Liver (tissue), 9 donors: ENCODE measurements around the gene TRIP12. TPM values are rescaled to one million over a fixed set of nuclear protein-coding genes. Genes with fewer than 3 reads are reported as not detected.

Source experiments
- DNase-seq: peaks from one replicate; pipeline ENCODE4 v3.0.0-alpha.2; 2017; ENCODE audit warnings: low spot score
- H3K27ac ChIP-seq, 2 donors: one replicate each; pipeline ENCODE4 v1.7.0; 2013; ENCODE audit warnings: inconsistent platforms in 2 of 2, low read length in 2 of 2, control low read depth in 1 of 2, low read depth in 1 of 2, mild to moderate bottlenecking in 1 of 2
- H3K27me3 ChIP-seq, 4 donors: one replicate each; pipeline versions ENCODE4 v1.6.1 to v1.7.0; 2013; ENCODE audit warnings: low read length in 3 of 4, inconsistent platforms in 1 of 4, mild to moderate bottlenecking in 1 of 4, moderate library complexity in 1 of 4; ENCODE audit not compliant: control insufficient read depth in 4 of 4, insufficient read depth in 4 of 4
- H3K36me3 ChIP-seq, 4 donors: one replicate each; pipeline versions ENCODE4 v1.6.1 to v1.7.0; 2013; ENCODE audit warnings: low read length in 3 of 4, mild to moderate bottlenecking in 3 of 4, low read depth in 1 of 4, moderate library complexity in 1 of 4; ENCODE audit not compliant: control insufficient read depth in 4 of 4, insufficient read depth in 3 of 4
- H3K4me1 ChIP-seq, 4 donors: one replicate each; pipeline versions ENCODE4 v1.6.1 to v1.7.0; 2013; ENCODE audit warnings: low read length in 3 of 4, mild to moderate bottlenecking in 3 of 4, moderate library complexity in 1 of 4; ENCODE audit not compliant: control insufficient read depth in 4 of 4, insufficient read depth in 4 of 4
- H3K4me3 ChIP-seq, 3 donors: one replicate each; pipeline versions ENCODE4 v1.6.1 to v1.7.0; 2013; ENCODE audit warnings: low read length in 3 of 3, control low read depth in 1 of 3, low read depth in 1 of 3, mild to moderate bottlenecking in 1 of 3
- H3K9ac ChIP-seq, 2 donors: one replicate each; pipeline ENCODE4 v1.7.0; 2013; ENCODE audit warnings: low read length in 2 of 2, mild to moderate bottlenecking in 2 of 2, moderate library complexity in 2 of 2, control low read depth in 1 of 2, low read depth in 1 of 2
- H3K9me3 ChIP-seq, 4 donors: one replicate each; pipeline versions ENCODE4 v1.6.1 to v1.7.0; 2013; ENCODE audit warnings: low read length in 3 of 4; ENCODE audit not compliant: control insufficient read depth in 4 of 4
- EGR1 ChIP-seq, 2 donors: IDR thresholded peaks; 2 replicates each; pipeline ENCODE4 v1.6.1; 2016 to 2018; ENCODE audit warnings: antibody characterized with exemption in 2 of 2, low read depth in 2 of 2
- FOXA1 ChIP-seq: IDR thresholded peaks from 2 replicates; pipeline ENCODE4 v1.6.1; 2016; ENCODE audit warnings: antibody characterized with exemption
- FOXA2 ChIP-seq: IDR thresholded peaks from 2 replicates; pipeline ENCODE4 v1.6.1; 2016; ENCODE audit warnings: antibody characterized with exemption
- GABPA ChIP-seq, 2 donors: IDR thresholded peaks in 1 of 2; conservative IDR thresholded peaks in 1 of 2; 2 replicates each; pipeline ENCODE4 v1.6.1; 2016; ENCODE audit warnings: antibody characterized with exemption in 2 of 2, mild to moderate bottlenecking in 1 of 2, moderate library complexity in 1 of 2
- HNF4A ChIP-seq, 2 donors: conservative IDR thresholded peaks; 2 replicates each; pipeline ENCODE4 v1.6.1; 2016; ENCODE audit warnings: antibody characterized with exemption in 2 of 2, mild to moderate bottlenecking in 2 of 2
- HNF4G ChIP-seq: IDR thresholded peaks from 2 replicates; pipeline ENCODE4 v1.6.1; 2016; ENCODE audit warnings: antibody characterized with exemption
- JUND ChIP-seq, 2 donors: IDR thresholded peaks; 2 replicates each; pipeline ENCODE4 v1.6.1; 2016; ENCODE audit warnings: antibody characterized with exemption in 2 of 2
- NR2F2 ChIP-seq: IDR thresholded peaks from 2 replicates; pipeline ENCODE4 v1.6.1; 2016; ENCODE audit warnings: antibody characterized with exemption
- RAD21 ChIP-seq, 2 donors: IDR thresholded peaks; 2 replicates each; pipeline ENCODE4 v1.6.1; 2016; ENCODE audit warnings: antibody characterized with exemption in 2 of 2, mild to moderate bottlenecking in 2 of 2
- RXRA ChIP-seq, 2 donors: IDR thresholded peaks; 2 replicates each; pipeline ENCODE4 v1.6.1; 2017 to 2018; ENCODE audit warnings: antibody characterized with exemption in 2 of 2, mild to moderate bottlenecking in 1 of 2
- SP1 ChIP-seq: IDR thresholded peaks from 2 replicates; pipeline ENCODE4 v1.6.1; 2018; ENCODE audit warnings: antibody characterized with exemption, mild to moderate bottlenecking
- TAF1 ChIP-seq: conservative IDR thresholded peaks from 2 replicates; pipeline ENCODE4 v1.6.1; 2016; ENCODE audit warnings: antibody characterized with exemption, mild to moderate bottlenecking
- YY1 ChIP-seq: IDR thresholded peaks from 2 replicates; pipeline ENCODE4 v1.6.1; 2016; ENCODE audit warnings: antibody characterized with exemption, mild to moderate bottlenecking
- WGBS: extraction: QIAGEN DNeasy Blood & Tissue Kit; methylation state at CpG from one replicate; pipeline ENCODE4 v1.1.7; 2013; 5-methylcytosine and 5-hydroxymethylcytosine counted together
- polyA plus RNA-seq, 2 donors: library from polyadenylated mRNA; stranded (reverse) in 1 of 2; unstranded in 1 of 2; fragments of 200-250 nt in 1 of 2; fragments of >200 nt in 1 of 2; fragmentation: Nextera tagmentation in 1 of 2; extraction: Ambion mirVana in 1 of 2; gene quantifications; one replicate each; pipeline versions ENCODE4 v1.2.1 to v1.2.3, GENCODE V29; 2013 to 2015
- total RNA-seq, 2 donors: library from RNA; depleted of rRNA; stranded (reverse); fragments of >200 nt; gene quantifications; one replicate each; pipeline ENCODE4 v1.2.3, GENCODE V29; 2014
- TF ChIP-seq, protein P1 (sequence below): IDR thresholded peaks from 2 replicates; pipeline ENCODE4 v1.6.1; 2016; ENCODE audit warnings: antibody characterized with exemption
- TF ChIP-seq, protein P2 (sequence below): IDR thresholded peaks from 2 replicates; pipeline ENCODE4 v1.6.1; 2016; ENCODE audit warnings: antibody characterized with exemption, mild to moderate bottlenecking
- TF ChIP-seq, protein P3 (sequence below): IDR thresholded peaks from 2 replicates; pipeline ENCODE4 v1.6.1; 2016; ENCODE audit warnings: antibody characterized with exemption
- TF ChIP-seq, protein P4 (sequence below): fragments of 150-350 bp; IDR thresholded peaks from 2 replicates; pipeline ENCODE4 v1.5.1; 2017; ENCODE audit warnings: improper control_type of control experiment, low read depth, low read length; ENCODE audit not compliant: missing input control
- TF ChIP-seq, protein P5 (sequence below): IDR thresholded peaks from 2 replicates; pipeline ENCODE4 v1.6.1; 2016; ENCODE audit warnings: antibody characterized with exemption
- donor health status: healthy.
- donor health status: healthy.
- donor health status: healthy.
- donor health status: healthy.
- donor health status: healthy.

The TRIP12 gene
- total and polyA plus RNA-seq, 4 donors = 13.9 to 128 (median 67.4) TPM

DNA sequence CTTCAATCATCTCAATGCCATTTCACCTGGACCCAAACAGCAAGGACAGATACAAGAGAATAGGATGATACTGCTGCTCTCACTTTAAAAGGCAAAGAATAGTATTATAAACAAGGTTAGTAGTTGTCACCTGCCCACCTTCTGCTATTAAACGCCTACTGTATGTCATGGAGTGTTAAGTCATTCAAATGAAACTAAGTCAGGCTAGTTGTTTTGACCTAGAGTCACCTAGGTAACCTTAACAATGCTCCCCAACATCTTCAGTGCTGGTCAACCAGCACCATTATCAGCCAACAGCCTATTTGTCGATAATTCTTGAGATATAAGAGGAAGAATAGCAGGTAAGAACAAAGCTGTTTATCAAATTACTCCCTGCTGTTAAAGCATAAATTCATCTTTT, 39.2 kb downstream of the TRIP12 start:
- no peak for TF ChIP-seq FOXA2
- TF ChIP-seq, protein P1, sequence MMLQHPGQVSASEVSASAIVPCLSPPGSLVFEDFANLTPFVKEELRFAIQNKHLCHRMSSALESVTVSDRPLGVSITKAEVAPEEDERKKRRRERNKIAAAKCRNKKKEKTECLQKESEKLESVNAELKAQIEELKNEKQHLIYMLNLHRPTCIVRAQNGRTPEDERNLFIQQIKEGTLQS = no peak
- no peak for TF ChIP-seq EGR1 (IDR thresholded peaks at IDR 0.05; ENCODE audit: low read depth in 2 of 2)
- no peak for TF ChIP-seq RXRA (IDR thresholded peaks at IDR 0.05)
- TF ChIP-seq, protein P2, sequence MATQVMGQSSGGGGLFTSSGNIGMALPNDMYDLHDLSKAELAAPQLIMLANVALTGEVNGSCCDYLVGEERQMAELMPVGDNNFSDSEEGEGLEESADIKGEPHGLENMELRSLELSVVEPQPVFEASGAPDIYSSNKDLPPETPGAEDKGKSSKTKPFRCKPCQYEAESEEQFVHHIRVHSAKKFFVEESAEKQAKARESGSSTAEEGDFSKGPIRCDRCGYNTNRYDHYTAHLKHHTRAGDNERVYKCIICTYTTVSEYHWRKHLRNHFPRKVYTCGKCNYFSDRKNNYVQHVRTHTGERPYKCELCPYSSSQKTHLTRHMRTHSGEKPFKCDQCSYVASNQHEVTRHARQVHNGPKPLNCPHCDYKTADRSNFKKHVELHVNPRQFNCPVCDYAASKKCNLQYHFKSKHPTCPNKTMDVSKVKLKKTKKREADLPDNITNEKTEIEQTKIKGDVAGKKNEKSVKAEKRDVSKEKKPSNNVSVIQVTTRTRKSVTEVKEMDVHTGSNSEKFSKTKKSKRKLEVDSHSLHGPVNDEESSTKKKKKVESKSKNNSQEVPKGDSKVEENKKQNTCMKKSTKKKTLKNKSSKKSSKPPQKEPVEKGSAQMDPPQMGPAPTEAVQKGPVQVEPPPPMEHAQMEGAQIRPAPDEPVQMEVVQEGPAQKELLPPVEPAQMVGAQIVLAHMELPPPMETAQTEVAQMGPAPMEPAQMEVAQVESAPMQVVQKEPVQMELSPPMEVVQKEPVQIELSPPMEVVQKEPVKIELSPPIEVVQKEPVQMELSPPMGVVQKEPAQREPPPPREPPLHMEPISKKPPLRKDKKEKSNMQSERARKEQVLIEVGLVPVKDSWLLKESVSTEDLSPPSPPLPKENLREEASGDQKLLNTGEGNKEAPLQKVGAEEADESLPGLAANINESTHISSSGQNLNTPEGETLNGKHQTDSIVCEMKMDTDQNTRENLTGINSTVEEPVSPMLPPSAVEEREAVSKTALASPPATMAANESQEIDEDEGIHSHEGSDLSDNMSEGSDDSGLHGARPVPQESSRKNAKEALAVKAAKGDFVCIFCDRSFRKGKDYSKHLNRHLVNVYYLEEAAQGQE = no peak
- no peak for TF ChIP-seq JUND (IDR thresholded peaks at IDR 0.05)
- no peak for TF ChIP-seq GABPA (IDR thresholded peaks at IDR 0.05 in 1 of 2, conservative IDR thresholded peaks at IDR 0.05 in 1 of 2)
- TF ChIP-seq, protein P3, sequence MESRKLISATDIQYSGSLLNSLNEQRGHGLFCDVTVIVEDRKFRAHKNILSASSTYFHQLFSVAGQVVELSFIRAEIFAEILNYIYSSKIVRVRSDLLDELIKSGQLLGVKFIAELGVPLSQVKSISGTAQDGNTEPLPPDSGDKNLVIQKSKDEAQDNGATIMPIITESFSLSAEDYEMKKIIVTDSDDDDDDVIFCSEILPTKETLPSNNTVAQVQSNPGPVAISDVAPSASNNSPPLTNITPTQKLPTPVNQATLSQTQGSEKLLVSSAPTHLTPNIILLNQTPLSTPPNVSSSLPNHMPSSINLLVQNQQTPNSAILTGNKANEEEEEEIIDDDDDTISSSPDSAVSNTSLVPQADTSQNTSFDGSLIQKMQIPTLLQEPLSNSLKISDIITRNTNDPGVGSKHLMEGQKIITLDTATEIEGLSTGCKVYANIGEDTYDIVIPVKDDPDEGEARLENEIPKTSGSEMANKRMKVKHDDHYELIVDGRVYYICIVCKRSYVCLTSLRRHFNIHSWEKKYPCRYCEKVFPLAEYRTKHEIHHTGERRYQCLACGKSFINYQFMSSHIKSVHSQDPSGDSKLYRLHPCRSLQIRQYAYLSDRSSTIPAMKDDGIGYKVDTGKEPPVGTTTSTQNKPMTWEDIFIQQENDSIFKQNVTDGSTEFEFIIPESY = no peak
- TF ChIP-seq RAD21 (IDR thresholded peaks at IDR 0.05) = no peak
- TF ChIP-seq, protein P4, sequence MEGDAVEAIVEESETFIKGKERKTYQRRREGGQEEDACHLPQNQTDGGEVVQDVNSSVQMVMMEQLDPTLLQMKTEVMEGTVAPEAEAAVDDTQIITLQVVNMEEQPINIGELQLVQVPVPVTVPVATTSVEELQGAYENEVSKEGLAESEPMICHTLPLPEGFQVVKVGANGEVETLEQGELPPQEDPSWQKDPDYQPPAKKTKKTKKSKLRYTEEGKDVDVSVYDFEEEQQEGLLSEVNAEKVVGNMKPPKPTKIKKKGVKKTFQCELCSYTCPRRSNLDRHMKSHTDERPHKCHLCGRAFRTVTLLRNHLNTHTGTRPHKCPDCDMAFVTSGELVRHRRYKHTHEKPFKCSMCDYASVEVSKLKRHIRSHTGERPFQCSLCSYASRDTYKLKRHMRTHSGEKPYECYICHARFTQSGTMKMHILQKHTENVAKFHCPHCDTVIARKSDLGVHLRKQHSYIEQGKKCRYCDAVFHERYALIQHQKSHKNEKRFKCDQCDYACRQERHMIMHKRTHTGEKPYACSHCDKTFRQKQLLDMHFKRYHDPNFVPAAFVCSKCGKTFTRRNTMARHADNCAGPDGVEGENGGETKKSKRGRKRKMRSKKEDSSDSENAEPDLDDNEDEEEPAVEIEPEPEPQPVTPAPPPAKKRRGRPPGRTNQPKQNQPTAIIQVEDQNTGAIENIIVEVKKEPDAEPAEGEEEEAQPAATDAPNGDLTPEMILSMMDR = no peak
- TF ChIP-seq FOXA1 = no peak
- no peak for TF ChIP-seq TAF1
- TF ChIP-seq HNF4A (conservative IDR thresholded peaks at IDR 0.05) = no peak
- TF ChIP-seq YY1 = no peak
- no peak for TF ChIP-seq HNF4G
- no peak for TF ChIP-seq NR2F2
- no peak for TF ChIP-seq SP1
- TF ChIP-seq, protein P5, sequence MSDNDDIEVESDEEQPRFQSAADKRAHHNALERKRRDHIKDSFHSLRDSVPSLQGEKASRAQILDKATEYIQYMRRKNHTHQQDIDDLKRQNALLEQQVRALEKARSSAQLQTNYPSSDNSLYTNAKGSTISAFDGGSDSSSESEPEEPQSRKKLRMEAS = no peak
- H3K27me3 ChIP-seq = no peaks in the 10 kb centered on the region
- peaks cover 6 to 33% (median 17%) of the 10 kb centered on the region in 4 donors for H3K4me1 ChIP-seq
- H3K36me3 ChIP-seq = peaks cover 2 to 18% (median 15%) of the 10 kb centered on the region in 4 donors
- H3K4me3 ChIP-seq = no peak overlapping the region
- no peak for DNase-seq
- H3K27ac ChIP-seq = no peak overlapping the region
- H3K9ac ChIP-seq = no peak overlapping the region
- H3K9me3 ChIP-seq = no peaks in the 10 kb centered on the region
- WGBS = 89% methylated on average over 2 of the region's 2 CpGs
